GM12875 (cell line): ENCODE results near the gene CCDC107.
"Not testable (repeated sequence)": the region's sequence is repeated elsewhere in the genome, so short reads cannot be mapped to it uniquely, and the experiment has no call there.

Experiments
- H3K4me3 ChIP-seq: one replicate; pipeline ENCODE4 v1.5.1; 2011; ENCODE audit warnings: low read depth, low read length, control low read depth
- TF ChIP-seq, protein P1 (sequence below): IDR thresholded peaks from 2 replicates; pipeline ENCODE4 v1.5.1; 2011; ENCODE audit warnings: low read depth, mild to moderate bottlenecking, control low read depth, inconsistent platforms, low read length, moderate library complexity, borderline replicate concordance; ENCODE audit not compliant: insufficient read depth

CCDC107 gene

DNA sequence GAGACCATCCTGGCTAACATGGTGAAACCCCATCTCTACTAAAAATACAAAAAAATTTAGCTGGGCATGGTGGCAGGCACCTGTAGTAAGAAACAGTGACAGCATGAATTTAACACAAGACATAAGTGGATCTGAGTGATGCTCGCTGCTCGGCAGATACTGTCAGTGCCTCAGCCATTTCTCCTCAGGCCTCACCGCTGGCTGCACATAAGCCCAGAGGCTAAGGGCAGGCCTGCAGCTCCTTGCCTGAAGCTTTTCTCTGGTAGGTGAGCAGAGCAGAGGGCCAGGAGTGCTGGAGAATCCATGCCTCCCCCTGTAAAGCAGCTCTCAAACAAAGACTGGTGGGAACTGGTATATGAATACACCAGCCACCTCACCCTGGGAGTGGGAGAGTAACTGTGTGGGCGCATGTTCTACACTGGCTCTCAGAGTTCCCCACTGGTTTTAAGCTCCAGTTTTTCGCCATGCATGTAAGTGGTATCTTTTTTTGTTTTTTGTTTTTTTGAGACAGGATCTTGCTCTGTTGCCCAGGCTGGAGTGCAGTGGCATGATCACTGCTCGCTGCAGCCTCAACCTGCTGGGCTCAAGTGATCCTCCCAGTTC is 29.6 kb upstream of the CCDC107 start:
- TF ChIP-seq, protein P1, sequence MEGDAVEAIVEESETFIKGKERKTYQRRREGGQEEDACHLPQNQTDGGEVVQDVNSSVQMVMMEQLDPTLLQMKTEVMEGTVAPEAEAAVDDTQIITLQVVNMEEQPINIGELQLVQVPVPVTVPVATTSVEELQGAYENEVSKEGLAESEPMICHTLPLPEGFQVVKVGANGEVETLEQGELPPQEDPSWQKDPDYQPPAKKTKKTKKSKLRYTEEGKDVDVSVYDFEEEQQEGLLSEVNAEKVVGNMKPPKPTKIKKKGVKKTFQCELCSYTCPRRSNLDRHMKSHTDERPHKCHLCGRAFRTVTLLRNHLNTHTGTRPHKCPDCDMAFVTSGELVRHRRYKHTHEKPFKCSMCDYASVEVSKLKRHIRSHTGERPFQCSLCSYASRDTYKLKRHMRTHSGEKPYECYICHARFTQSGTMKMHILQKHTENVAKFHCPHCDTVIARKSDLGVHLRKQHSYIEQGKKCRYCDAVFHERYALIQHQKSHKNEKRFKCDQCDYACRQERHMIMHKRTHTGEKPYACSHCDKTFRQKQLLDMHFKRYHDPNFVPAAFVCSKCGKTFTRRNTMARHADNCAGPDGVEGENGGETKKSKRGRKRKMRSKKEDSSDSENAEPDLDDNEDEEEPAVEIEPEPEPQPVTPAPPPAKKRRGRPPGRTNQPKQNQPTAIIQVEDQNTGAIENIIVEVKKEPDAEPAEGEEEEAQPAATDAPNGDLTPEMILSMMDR = no peak
- no peak overlapping the region for H3K4me3 ChIP-seq

DNA sequence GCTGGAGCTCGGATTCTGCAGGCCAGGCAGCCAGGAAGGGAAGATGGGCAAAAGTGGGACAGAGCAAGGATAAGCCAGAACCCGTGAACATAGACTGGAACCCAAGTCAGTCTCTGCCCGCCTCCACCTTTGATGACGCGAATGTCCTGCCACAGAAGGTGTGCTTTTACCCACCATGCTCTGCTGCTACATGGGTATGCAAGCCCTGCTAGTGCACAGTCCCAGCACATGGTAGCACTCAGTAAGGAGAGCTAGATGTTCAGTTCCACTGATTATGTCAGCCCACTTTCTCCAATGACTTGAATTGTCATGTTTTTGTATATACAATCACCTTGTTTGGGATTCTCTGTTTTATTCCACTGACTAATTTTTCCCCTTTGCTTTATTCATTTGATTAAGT is 28.5 kb upstream of the CCDC107 start:
- TF ChIP-seq, protein P1 = no peak
- H3K4me3 ChIP-seq = no peak overlapping the region

DNA sequence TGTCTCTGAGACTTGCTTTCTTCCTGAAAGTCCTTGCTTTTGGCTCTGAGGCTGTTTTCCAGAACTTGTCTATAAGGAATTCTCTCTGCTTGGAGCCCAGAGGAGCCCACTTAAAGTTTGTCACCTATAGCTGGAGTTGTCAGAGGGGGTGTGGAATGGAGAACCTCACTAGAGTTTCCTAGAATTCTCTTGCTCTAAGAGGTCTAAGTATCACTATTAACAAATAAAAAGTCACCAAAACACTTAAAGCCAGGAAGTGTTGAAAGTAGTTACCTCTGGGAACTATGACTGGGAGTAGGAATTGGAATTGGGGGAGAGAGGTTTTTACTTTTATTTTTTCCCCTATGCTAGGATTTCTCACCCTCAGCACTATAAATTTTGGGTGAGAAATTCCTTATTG is 22.4 kb upstream of the CCDC107 start:
- H3K4me3 ChIP-seq = no peak overlapping the region
- TF ChIP-seq, protein P1 = no peak

DNA sequence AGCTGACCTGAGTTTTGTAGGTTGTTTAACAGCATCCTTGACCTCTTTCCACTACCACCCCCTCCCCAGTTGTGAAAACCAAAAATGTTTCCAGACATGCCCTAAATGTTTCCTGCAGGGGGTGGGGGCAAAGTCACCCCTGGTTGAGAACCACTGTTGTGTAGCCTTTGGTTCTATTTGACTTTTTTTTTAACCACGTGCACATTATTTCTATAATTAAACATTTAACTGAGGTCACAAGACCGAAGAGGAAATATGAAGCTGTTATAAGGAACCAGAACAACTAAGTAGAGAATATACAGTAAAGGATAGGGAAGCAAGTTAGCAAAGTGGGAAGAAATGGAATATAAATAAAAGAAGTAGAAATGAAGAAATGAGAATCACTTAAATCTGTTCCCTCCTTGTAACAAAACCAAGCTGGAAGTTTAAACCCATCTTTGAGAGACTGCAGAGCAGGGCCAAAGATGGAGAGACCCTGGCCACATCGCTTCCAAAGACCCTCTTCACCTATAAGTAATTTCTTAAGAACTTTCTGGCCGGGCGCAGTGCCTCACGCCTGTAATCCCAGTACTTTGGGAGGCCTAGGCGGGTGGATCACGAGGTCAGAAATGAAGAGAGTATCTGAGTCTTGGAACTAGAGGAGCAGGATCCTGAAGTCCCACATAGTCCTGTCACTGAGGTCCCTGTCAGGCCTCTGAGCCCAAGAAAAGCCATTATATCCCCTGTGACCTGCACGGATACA is 21.8 kb upstream of the CCDC107 start:
- TF ChIP-seq, protein P1 = no peak
- H3K4me3 ChIP-seq = no peak overlapping the region

DNA sequence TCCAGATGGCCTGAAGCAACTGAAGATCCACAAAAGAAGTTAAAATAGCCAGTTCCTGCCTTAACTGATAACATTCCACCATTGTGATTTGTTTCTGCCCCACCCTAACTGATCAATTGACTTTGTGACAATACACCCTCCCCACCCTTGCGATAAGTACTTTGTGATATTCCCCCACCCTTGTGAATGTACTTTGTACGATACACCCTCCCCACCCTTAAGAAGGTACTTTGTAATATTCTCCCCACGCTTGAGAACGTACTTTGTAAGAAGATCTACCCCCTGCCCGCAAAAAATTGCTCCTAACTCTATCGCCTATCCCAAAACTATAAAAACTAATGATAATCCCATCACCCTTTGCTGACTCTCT is 21.2 kb upstream of the CCDC107 start:
- not testable (repeated sequence) for H3K4me3 ChIP-seq

DNA sequence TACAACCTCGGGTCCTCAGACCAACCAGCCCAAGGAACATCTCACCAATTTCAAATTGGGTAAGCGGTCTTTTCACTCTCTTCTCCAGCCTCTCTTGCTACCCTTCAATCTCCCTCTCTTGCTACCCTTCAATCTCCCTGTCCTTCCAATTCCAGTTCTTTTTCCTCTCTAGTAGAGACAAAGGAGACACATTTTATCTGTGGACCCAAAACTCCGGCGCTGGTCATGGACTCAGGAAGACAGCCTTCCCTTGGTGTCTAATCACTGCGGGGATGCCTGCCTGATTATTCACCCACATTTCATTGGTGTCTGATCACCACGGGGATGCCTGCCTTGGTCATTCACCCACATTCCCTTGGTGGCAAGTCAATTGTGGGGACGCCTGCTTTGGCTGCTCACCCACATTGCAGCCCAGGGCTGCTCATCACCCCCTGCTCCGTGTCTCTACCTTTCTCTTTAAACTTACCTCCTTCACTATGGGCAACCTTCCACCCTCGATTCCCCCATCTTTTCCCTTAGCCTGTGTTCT is 20.6 kb upstream of the CCDC107 start:
- not testable (repeated sequence) for H3K4me3 ChIP-seq

DNA sequence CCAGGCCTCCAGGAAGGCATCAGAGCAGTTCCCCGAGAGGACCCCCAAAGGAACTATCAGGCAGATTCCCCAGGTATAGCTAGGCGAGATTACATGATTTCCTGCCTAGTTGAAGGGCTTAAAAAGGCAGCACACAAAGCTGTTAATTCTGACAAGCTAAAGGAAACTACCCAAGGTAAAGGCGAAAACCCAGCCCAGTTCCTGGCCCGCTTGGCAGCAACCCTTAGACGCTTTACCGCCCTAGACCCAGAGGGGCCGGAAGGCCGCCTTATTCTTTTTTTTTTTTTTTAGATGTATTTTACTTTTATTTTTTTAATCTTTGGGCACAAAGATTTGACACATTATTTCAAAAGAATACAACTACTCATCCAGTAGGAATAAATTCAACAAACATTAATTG is 19.3 kb upstream of the CCDC107 start:
- not testable (repeated sequence) for H3K4me3 ChIP-seq

DNA sequence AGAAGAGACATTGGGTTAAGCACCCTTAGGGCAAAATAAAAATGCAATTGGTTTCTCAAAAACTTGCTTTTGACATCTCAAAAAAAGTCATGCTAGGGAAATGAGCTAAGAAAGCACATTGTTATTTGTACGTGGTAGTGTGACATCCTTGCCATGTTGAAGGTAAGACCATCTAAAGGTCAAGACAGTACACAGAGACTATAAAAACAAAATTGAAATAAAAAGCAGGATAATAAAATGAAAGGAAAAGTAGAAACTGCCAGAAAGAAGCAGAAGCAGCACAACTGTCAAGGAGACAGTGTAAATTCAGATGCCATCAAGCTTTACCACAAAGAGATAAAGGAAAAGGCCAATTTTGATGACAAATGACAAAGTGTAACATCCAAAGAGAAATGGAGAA is 18.9 kb upstream of the CCDC107 start:
- H3K4me3 ChIP-seq = not testable (repeated sequence)

DNA sequence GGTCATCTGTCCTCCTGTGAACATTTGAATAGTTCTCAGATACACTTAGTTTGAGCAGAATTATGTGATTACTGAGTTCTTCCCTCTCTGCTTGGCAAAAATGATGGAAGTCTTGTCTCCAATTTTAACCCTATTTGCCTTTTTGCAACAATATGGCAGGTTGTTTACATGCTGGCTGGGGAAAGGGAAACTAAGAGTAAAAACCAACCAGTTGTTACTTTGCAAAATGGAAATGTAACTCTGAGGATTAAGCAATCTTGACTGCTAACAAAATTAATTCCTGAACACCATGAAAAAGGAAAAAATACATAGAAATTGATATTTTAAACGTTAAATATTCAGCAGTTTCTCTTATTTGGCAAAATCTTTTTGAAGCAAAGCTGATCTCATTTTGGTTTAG is 18.5 kb upstream of the CCDC107 start:
- H3K4me3 ChIP-seq = no peak overlapping the region
- TF ChIP-seq, protein P1 = no peak

DNA sequence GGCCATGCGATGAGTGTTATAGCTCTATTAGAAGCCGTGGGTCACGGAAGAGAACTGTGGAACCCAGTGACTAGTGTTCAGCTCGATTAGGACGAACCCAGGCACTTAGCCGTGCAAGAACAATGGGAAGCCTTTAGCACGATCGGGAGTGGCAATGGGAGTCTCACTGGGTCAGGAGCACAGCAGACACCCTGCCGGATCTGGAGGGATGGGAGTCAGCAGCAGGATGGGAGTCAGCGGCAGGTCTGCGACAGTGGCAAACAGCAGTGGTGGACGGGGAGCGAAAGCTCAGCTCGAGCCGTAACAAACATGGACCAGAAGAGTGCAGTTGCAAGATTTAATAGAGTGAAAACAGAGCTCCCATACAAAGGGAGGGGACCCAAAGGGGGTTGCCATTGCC is 17.7 kb upstream of the CCDC107 start:
- not testable (repeated sequence) for H3K4me3 ChIP-seq

DNA sequence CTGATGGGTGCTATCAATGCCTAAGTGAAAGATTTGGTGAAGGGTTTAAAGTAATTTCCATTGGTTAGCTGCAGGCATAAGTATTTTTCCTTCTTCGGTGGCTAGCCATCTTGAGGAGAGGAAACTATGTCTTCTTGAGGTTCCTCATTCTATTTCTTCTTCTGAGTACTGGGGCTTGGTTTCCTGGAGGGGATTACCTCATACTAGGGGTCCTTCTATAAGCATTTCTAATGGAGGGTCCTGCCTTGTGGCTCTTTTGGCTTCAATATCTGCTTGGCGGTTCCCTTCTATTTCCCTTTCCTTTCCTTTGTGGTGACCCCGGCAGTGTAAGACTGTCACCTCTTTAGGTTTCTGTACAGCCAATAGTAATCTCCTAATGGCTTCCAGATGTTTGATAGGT is 16.6 kb upstream of the CCDC107 start:
- not testable (repeated sequence) for H3K4me3 ChIP-seq
